Stimulated activated CD4-positive, alpha-beta T cell treated with anti-CD3 and anti-CD28 coated beads, Interleukin-2, amount 100 ng/mL, for 48 hours (primary cell): Measurements from ENCODE around the gene SEZ6L.

Source experiments
- DNase-seq, 2 donors: peaks; one replicate each; pipeline ENCODE4 v3.0.0-alpha.2; 2020

SEZ6L gene

GRCh38 chr22:26182723-26183122 lies 13.5 kb downstream of the SEZ6L start:
- no peak for DNase-seq

GRCh38 chr22:26185190-26185589 lies 15.9 kb downstream of the SEZ6L start:
- no peak for DNase-seq

GRCh38 chr22:26188341-26188740 lies 19.1 kb downstream of the SEZ6L start:
- DNase-seq, result no peak

GRCh38 chr22:26194313-26194712 lies 25.1 kb downstream of the SEZ6L start:
- no peak for DNase-seq

- DNase-seq, result no peak
Measured at GRCh38 chr22:26194877-26195276, 25.6 kb downstream of the SEZ6L start.

GRCh38 chr22:26196657-26197056 lies 27.4 kb downstream of the SEZ6L start:
- DNase-seq, result no peak

GRCh38 chr22:26197425-26197824 lies 28.2 kb downstream of the SEZ6L start:
- DNase-seq, result no peak

GRCh38 chr22:26199665-26200064 lies 30.4 kb downstream of the SEZ6L start:
- no peak for DNase-seq

- DNase-seq, result no peak
Measured at GRCh38 chr22:26202280-26202924, 33.1 kb downstream of the SEZ6L start.

- no peak for DNase-seq
Measured at GRCh38 chr22:26205494-26205893, 36.2 kb downstream of the SEZ6L start.

- no peak for DNase-seq
Measured at GRCh38 chr22:26210334-26210733, 41.1 kb downstream of the SEZ6L start.

- DNase-seq, result no peak
Measured at GRCh38 chr22:26213826-26214225, 44.6 kb downstream of the SEZ6L start.

- DNase-seq, result no peak
Measured at GRCh38 chr22:26214466-26214865, 45.2 kb downstream of the SEZ6L start.

- no peak for DNase-seq
Measured at GRCh38 chr22:26215736-26216135, 46.5 kb downstream of the SEZ6L start.

GRCh38 chr22:26225207-26225606 lies 55.9 kb downstream of the SEZ6L start:
- DNase-seq, result no peak

GRCh38 chr22:26226538-26227297 lies 57.5 kb downstream of the SEZ6L start:
- DNase-seq, result no peak

GRCh38 chr22:26229910-26230309 lies 60.6 kb downstream of the SEZ6L start:
- no peak for DNase-seq

GRCh38 chr22:26234296-26234695 lies 65.0 kb downstream of the SEZ6L start:
- no peak for DNase-seq

- DNase-seq, result no peak
Measured at GRCh38 chr22:26235792-26236487, 66.7 kb downstream of the SEZ6L start.

- DNase-seq, result no peak
Measured at GRCh38 chr22:26236991-26237390, 67.7 kb downstream of the SEZ6L start.

- DNase-seq, result no peak
Measured at GRCh38 chr22:26238596-26238995, 69.3 kb downstream of the SEZ6L start.

GRCh38 chr22:26239581-26239980 lies 70.3 kb downstream of the SEZ6L start:
- no peak for DNase-seq

- no peak for DNase-seq
Measured at GRCh38 chr22:26241361-26241760, 72.1 kb downstream of the SEZ6L start.

GRCh38 chr22:26245001-26245400 lies 75.7 kb downstream of the SEZ6L start:
- DNase-seq, result no peak
